Memory B cell (primary cell): ENCODE results near the gene SH3D19.

Source experiments
- ATAC-seq: fragments of 150-1000 bp; cut with Tn5 transposase; 2 replicates; pipeline ENCODE4 v1.10.0; 2021; ENCODE audit warnings: low read depth, mild to moderate bottlenecking, moderate library complexity
- DNase-seq, 2 donors: peaks; one replicate each; pipeline ENCODE4 v3.0.0; 2022; ENCODE audit warnings: low spot score in 2 of 2
- H3K27ac Mint-ChIP-seq: one replicate; pipeline ENCODE4 v1.8.0; 2022; ENCODE audit warnings: mild to moderate bottlenecking, moderate library complexity, mixed read lengths
- H3K27me3 Mint-ChIP-seq: one replicate; pipeline ENCODE4 v1.8.0; 2022; ENCODE audit warnings: mixed read lengths
- H3K36me3 Mint-ChIP-seq: one replicate; pipeline ENCODE4 v1.8.0; 2022; ENCODE audit warnings: mild to moderate bottlenecking, mixed read lengths
- H3K4me1 Mint-ChIP-seq: one replicate; pipeline ENCODE4 v1.8.0; 2022; ENCODE audit warnings: mixed read lengths
- H3K4me3 Mint-ChIP-seq: one replicate; pipeline ENCODE4 v1.8.0; 2022; ENCODE audit warnings: mild to moderate bottlenecking, moderate library complexity, mixed read lengths
- H3K9me3 Mint-ChIP-seq: one replicate; pipeline ENCODE4 v1.8.0; 2022; ENCODE audit warnings: mixed read lengths

The SH3D19 gene

GRCh38 chr4:151195801-151196200, 129.6 kb downstream of the SH3D19 start:
- H3K4me3 Mint-ChIP-seq = no peak overlapping the region
- no peaks in the 10 kb centered on the region for H3K36me3 Mint-ChIP-seq
- peaks cover 5% of the 10 kb centered on the region for H3K9me3 Mint-ChIP-seq
- DNase-seq (no peak), ATAC-seq (no peak)
- H3K27me3 Mint-ChIP-seq = peaks cover 2% of the 10 kb centered on the region
- H3K27ac Mint-ChIP-seq = no peak overlapping the region
- H3K4me1 Mint-ChIP-seq = no peaks in the 10 kb centered on the region

DNA sequence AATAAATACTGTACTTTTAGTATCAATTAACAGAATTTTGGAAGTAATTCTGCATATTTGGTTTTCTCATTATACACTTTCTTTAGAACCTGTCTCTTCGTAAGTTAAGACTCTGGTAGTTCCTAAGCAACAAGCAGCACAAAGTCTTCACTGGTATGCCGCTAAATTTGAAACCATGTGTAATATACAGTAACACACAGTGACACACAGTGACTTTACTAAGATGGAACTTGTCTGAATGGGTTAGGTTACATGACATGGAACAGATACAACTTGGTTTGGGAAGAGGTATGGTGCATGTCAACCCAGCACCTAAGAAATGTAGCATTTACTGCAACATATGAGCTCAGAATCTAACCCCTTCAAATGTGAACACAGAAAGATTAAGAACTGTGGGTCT, 132.0 kb downstream of the SH3D19 start:
- Mint-ChIP-seq H3K4me3 (no peak overlapping the region), H3K27ac (no peak overlapping the region), H3K4me1 (no peaks in the 10 kb centered on the region), H3K27me3 (peaks cover 2% of the 10 kb centered on the region), H3K9me3 (peaks cover 11% of the 10 kb centered on the region), H3K36me3 (no peaks in the 10 kb centered on the region)
- ATAC-seq (no peak), DNase-seq (no peak)

DNA sequence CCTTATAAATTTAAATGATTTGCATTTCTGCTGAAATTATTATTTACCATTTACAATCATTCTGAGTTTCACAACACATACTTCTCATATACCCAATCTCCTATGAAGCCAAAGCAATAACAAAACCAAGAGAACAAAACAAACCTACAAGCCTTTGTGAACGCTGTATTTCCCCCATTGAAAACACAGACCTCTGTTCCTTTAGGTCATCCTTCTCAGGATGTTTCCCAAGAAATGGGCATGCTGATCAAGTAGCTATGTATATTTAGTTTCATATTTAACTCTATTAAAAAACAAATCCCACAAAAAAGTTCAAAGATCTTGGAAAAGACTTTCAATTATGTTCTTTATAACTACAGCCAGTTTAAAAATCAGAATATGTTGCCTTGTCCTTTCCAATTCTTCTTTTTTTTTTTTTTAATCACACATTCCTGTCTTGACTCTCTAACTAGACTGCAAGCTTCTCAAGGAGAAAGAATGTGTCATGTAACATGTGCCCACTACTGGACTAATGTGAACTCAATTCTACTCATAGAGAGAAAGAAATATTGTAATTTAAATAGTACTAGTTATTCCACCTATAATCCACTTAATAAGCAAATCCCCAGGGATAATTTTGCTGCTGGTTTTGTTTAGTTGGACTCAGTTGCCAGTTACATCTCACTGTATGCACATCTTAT, 132.7 kb downstream of the SH3D19 start:
- no peak overlapping the region for H3K27ac Mint-ChIP-seq
- peaks cover 11% of the 10 kb centered on the region for H3K9me3 Mint-ChIP-seq
- H3K36me3 Mint-ChIP-seq = no peaks in the 10 kb centered on the region
- H3K27me3 Mint-ChIP-seq = peaks cover 2% of the 10 kb centered on the region
- H3K4me3 Mint-ChIP-seq = no peak overlapping the region
- no peaks in the 10 kb centered on the region for H3K4me1 Mint-ChIP-seq
- ATAC-seq = no peak
- DNase-seq = no peak

- H3K4me1 Mint-ChIP-seq = no peaks in the 10 kb centered on the region
- no peak overlapping the region for H3K27ac Mint-ChIP-seq
- peaks cover 2% of the 10 kb centered on the region for H3K36me3 Mint-ChIP-seq
- no peak for DNase-seq
- peaks cover 4% of the 10 kb centered on the region for H3K27me3 Mint-ChIP-seq
- peaks cover 2% of the 10 kb centered on the region for H3K9me3 Mint-ChIP-seq
- no peak for ATAC-seq
- H3K4me3 Mint-ChIP-seq = no peak overlapping the region
These were observed 140.6 kb downstream of the SH3D19 start for GRCh38 chr4:151184523-151185458.

DNA sequence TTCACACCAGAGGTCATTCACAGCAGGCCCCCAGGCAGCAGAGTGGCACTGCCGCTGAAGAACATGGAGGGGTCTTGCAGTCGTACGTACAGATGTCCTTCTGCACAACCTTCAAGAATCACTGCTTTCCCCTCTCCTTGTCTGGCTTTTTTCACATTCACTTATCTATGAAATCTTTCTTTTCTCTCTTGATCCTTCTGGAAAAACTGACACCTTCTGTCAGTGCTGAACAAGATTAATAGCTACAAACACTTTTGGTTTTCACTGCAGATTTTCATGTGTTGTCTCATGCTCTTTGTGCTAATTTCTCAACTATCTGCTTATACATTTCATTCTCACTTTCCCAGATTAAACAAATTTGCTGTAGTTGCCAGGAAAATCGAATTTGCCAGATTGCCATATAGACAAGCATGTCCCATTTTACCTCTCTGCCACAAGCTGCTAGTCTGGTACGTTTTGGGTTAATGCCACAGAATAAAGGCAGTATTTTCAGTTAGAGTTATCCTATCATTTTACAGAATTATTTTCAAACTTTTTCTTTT, 142.9 kb downstream of the SH3D19 start:
- peaks cover 2% of the 10 kb centered on the region for H3K36me3 Mint-ChIP-seq
- H3K27ac Mint-ChIP-seq = no peak overlapping the region
- ATAC-seq = no peak
- no peak for DNase-seq
- no peaks in the 10 kb centered on the region for H3K4me1 Mint-ChIP-seq
- peaks cover 4% of the 10 kb centered on the region for H3K27me3 Mint-ChIP-seq
- H3K9me3 Mint-ChIP-seq = no peaks in the 10 kb centered on the region
- H3K4me3 Mint-ChIP-seq = no peak overlapping the region

- DNase-seq = no peak
- ATAC-seq = no peak
- Mint-ChIP-seq H3K27ac (no peak overlapping the region), H3K4me3 (no peak overlapping the region), H3K4me1 (no peaks in the 10 kb centered on the region), H3K9me3 (no peaks in the 10 kb centered on the region), H3K36me3 (peaks cover 2% of the 10 kb centered on the region), H3K27me3 (peaks cover 5% of the 10 kb centered on the region)
These were observed 148.7 kb downstream of the SH3D19 start for GRCh38 chr4:151176685-151177084.

GRCh38 chr4:151175754-151176631, 149.4 kb downstream of the SH3D19 start:
- H3K4me1 Mint-ChIP-seq = no peaks in the 10 kb centered on the region
- H3K27me3 Mint-ChIP-seq = peaks cover 1% of the 10 kb centered on the region
- H3K4me3 Mint-ChIP-seq = no peak overlapping the region
- H3K27ac Mint-ChIP-seq = no peak overlapping the region
- H3K9me3 Mint-ChIP-seq = no peaks in the 10 kb centered on the region
- no peaks in the 10 kb centered on the region for H3K36me3 Mint-ChIP-seq
- DNase-seq = no peak
- no peak for ATAC-seq

DNA sequence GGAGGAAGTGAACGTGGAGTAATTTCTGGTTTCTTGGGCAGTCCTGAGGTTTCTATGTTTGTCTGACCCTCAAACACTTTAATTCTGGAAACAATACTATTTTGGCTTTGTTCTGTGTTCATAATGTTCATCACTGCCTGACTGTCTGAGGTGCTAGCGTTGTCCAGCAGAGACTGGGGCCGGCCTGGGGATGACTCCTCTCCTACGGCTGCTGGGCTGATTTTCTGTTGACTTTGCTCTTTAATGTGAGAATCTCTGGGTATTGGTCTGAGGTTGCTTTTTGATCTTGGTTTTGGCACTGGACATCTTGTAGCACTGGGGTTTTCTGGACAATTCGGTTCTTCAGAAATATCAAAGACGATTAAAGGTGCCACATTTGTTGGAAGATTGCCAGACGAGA, 150.2 kb downstream of the SH3D19 start:
- Mint-ChIP-seq H3K9me3 (no peaks in the 10 kb centered on the region), H3K27ac (no peak overlapping the region), H3K27me3 (peaks cover 1% of the 10 kb centered on the region), H3K4me3 (no peak overlapping the region), H3K36me3 (no peaks in the 10 kb centered on the region), H3K4me1 (no peaks in the 10 kb centered on the region)
- DNase-seq (no peak), ATAC-seq (no peak)

GRCh38 chr4:151174784-151175183, 150.6 kb downstream of the SH3D19 start:
- H3K27ac Mint-ChIP-seq = no peak overlapping the region
- H3K4me1 Mint-ChIP-seq = no peaks in the 10 kb centered on the region
- no peaks in the 10 kb centered on the region for H3K9me3 Mint-ChIP-seq
- DNase-seq (no peak), ATAC-seq (no peak)
- no peak overlapping the region for H3K4me3 Mint-ChIP-seq
- peaks cover 1% of the 10 kb centered on the region for H3K27me3 Mint-ChIP-seq
- H3K36me3 Mint-ChIP-seq = no peaks in the 10 kb centered on the region

GRCh38 chr4:151173871-151174270, 151.5 kb downstream of the SH3D19 start:
- DNase-seq = no peak
- Mint-ChIP-seq H3K27ac (no peak overlapping the region), H3K27me3 (peaks cover 1% of the 10 kb centered on the region), H3K4me1 (no peaks in the 10 kb centered on the region), H3K9me3 (no peaks in the 10 kb centered on the region), H3K36me3 (no peaks in the 10 kb centered on the region), H3K4me3 (no peak overlapping the region)
- no peak for ATAC-seq

DNA sequence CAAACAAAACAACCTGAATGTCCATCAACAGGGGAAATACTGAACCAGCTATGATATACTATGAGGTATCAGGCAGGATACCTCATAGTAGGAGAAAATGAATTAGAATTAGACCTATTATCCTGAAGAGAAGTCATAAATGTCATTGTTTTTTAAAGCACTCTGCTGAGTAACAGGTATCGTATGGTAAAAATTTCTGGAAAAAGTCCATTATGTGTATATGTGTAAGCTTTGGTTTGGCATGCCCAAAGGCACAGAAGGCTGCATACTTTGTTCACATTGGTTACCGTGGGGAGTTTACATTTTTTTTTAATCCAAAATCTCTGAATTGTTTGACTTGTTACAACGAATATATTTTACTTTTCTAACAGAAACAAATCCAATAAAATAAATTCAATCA, 155.5 kb downstream of the SH3D19 start:
- H3K9me3 Mint-ChIP-seq = no peaks in the 10 kb centered on the region
- H3K36me3 Mint-ChIP-seq = no peaks in the 10 kb centered on the region
- ATAC-seq = no peak
- peaks cover 1% of the 10 kb centered on the region for H3K27me3 Mint-ChIP-seq
- DNase-seq = no peak
- H3K4me3 Mint-ChIP-seq = no peak overlapping the region
- H3K4me1 Mint-ChIP-seq = no peaks in the 10 kb centered on the region
- H3K27ac Mint-ChIP-seq = no peak overlapping the region

- Mint-ChIP-seq H3K36me3 (no peaks in the 10 kb centered on the region), H3K9me3 (no peaks in the 10 kb centered on the region), H3K27me3 (peaks cover 1% of the 10 kb centered on the region), H3K27ac (no peak overlapping the region), H3K4me1 (no peaks in the 10 kb centered on the region), H3K4me3 (no peak overlapping the region)
- DNase-seq = no peak
- no peak for ATAC-seq
These were observed 156.2 kb downstream of the SH3D19 start for GRCh38 chr4:151169223-151169622.

- H3K9me3 Mint-ChIP-seq = no peaks in the 10 kb centered on the region
These were observed 157.8 kb downstream of the SH3D19 start for GRCh38 chr4:151167561-151167960.

GRCh38 chr4:151166636-151167035, 158.8 kb downstream of the SH3D19 start:
- Mint-ChIP-seq H3K27ac (no peak overlapping the region), H3K27me3 (peaks cover 1% of the 10 kb centered on the region), H3K4me1 (no peaks in the 10 kb centered on the region), H3K4me3 (no peak overlapping the region), H3K9me3 (no peaks in the 10 kb centered on the region), H3K36me3 (no peaks in the 10 kb centered on the region)
- DNase-seq (no peak), ATAC-seq (no peak)

More at GRCh38 chr4:151167561-151167960, 157.8 kb downstream of the SH3D19 start:
- DNase-seq (no peak), ATAC-seq (no peak)
- Mint-ChIP-seq H3K4me3 (no peak overlapping the region), H3K27me3 (peaks cover under 1% of the 10 kb centered on the region), H3K4me1 (no peaks in the 10 kb centered on the region), H3K36me3 (no peaks in the 10 kb centered on the region), H3K27ac (no peak overlapping the region)
